ENCODE data around the gene TMEM131L. TPM values are rescaled to one million over a fixed set of nuclear protein-coding genes. Genes with fewer than 3 reads are reported as not detected.

Gene TMEM131L
- total RNA-seq, 3 donors from 2014 or later, result 18.7 to 22.0 (median 19.5) TPM

DNA sequence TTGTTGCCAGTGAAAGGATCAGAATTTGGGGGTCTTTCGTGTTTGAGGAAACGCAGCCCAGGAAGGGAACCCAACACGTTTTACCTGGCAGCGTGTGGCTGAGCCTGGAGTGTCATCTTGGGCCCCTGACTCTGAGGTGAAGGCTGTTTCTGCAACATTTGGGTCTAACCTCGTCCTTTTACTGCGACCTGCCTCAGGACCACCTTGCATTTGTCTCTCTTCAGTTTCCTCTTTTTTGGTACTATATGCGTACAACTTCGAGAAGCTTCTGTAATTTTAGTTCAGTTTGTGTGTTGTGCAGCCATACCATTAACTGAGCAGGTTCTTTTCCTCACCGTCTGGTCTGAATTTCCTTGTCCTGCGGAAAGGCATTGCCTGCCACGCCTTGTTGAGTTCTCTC is 61.5 kb downstream of the TMEM131L start:
- DNase-seq (ENCODE audit: low spot score in 2 of 2), result no peak
- Histone ChIP-seq H3K27ac (no peak overlapping the region), H3K36me3 (no peaks in the 10 kb centered on the region), H3K4me3 (no peak overlapping the region), H3K9me3 (no peaks in the 10 kb centered on the region), H3K4me1 (no peaks in the 10 kb centered on the region), H3K27me3 (no peaks in the 10 kb centered on the region)
- TF ChIP-seq, protein P1, sequence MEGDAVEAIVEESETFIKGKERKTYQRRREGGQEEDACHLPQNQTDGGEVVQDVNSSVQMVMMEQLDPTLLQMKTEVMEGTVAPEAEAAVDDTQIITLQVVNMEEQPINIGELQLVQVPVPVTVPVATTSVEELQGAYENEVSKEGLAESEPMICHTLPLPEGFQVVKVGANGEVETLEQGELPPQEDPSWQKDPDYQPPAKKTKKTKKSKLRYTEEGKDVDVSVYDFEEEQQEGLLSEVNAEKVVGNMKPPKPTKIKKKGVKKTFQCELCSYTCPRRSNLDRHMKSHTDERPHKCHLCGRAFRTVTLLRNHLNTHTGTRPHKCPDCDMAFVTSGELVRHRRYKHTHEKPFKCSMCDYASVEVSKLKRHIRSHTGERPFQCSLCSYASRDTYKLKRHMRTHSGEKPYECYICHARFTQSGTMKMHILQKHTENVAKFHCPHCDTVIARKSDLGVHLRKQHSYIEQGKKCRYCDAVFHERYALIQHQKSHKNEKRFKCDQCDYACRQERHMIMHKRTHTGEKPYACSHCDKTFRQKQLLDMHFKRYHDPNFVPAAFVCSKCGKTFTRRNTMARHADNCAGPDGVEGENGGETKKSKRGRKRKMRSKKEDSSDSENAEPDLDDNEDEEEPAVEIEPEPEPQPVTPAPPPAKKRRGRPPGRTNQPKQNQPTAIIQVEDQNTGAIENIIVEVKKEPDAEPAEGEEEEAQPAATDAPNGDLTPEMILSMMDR (IDR thresholded peaks at IDR 0.05), result no peak
- TF ChIP-seq POLR2AphosphoS5 (IDR thresholded peaks at IDR 0.05), result no peak
- no peak for TF ChIP-seq POLR2A (IDR thresholded peaks at IDR 0.05)
- intact Hi-C loops (cut with DNase I; ENCODE audit: low total_unique reads), result no loop called here

DNA sequence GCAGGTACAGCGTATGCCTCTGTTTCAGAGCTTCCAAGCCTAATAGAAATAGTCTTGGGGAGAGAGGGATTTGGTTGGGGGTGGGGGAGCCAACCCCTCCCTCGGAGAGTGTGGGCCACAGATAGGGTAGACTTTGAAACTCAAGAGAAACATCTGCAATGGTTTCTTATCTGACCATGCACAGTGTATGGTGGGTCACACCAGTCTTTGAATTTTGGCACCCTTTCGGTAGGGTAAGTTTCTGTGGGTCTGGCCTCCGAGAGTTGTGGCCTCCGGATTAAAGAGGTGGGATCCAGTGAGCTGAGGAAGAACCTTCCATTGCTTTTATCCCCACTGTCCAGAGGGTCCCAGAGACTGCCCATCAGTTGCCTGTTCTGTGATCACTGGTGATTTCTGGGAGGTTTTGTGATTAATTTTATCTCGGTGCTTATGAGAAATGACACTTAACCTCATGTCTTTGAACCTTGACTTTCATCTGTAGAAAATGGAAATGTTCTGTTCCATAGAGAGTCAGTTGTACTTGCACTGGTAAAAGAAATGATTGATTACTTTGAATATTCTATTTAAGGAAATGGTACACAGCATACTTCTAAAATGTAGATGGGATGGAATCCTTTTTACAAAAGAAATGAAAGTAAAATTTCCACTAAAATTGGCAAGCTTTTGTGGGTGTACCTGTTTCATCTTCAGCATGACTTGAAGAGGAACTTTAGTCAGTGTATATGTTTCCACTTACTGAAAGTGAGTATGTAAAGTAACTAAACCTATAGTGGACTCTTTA is 62.7 kb downstream of the TMEM131L start:
- Histone ChIP-seq H3K4me3 (no peak overlapping the region), H3K27me3 (no peaks in the 10 kb centered on the region), H3K36me3 (no peaks in the 10 kb centered on the region), H3K4me1 (no peaks in the 10 kb centered on the region), H3K9me3 (no peaks in the 10 kb centered on the region), H3K27ac (no peak overlapping the region)
- no peak for TF ChIP-seq POLR2AphosphoS5 (IDR thresholded peaks at IDR 0.05)
- TF ChIP-seq, protein P1 (IDR thresholded peaks at IDR 0.05), result no peak
- DNase-seq (ENCODE audit: low spot score in 2 of 2), result no peak
- intact Hi-C loops (cut with DNase I; ENCODE audit: low total_unique reads), result no loop called here

DNA sequence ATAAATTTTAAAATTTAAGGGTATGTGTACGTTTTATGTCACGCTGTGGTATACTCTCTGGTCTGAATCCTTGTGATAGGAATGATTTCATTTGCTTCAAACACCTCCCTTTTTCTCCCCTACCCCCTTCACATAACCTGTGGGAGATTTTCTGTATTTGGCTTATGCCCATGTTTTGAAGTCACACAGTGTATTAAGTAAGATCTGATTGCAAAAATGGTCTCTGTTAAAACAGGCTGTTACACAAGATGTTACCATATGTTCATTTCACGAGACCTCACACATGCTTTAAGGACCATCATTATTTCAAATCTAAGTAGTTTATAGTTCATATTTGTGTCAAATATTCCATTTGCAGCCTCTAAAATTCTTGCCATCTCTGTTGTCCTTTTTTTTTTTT is 63.5 kb downstream of the TMEM131L start:
- H3K27ac ChIP-seq, result no peak overlapping the region
- no peak for DNase-seq (ENCODE audit: low spot score in 2 of 2)
- H3K9me3 ChIP-seq, result no peaks in the 10 kb centered on the region
- no peaks in the 10 kb centered on the region for H3K36me3 ChIP-seq
- H3K4me1 ChIP-seq, result no peaks in the 10 kb centered on the region
- H3K4me3 ChIP-seq, result no peak overlapping the region
- TF ChIP-seq POLR2A (IDR thresholded peaks at IDR 0.05) (no peak), POLR2AphosphoS5 (IDR thresholded peaks at IDR 0.05) (no peak)
- TF ChIP-seq, protein P1 (IDR thresholded peaks at IDR 0.05), result no peak
- no peaks in the 10 kb centered on the region for H3K27me3 ChIP-seq
- intact Hi-C loops (cut with DNase I; ENCODE audit: low total_unique reads), result no loop called here

DNA sequence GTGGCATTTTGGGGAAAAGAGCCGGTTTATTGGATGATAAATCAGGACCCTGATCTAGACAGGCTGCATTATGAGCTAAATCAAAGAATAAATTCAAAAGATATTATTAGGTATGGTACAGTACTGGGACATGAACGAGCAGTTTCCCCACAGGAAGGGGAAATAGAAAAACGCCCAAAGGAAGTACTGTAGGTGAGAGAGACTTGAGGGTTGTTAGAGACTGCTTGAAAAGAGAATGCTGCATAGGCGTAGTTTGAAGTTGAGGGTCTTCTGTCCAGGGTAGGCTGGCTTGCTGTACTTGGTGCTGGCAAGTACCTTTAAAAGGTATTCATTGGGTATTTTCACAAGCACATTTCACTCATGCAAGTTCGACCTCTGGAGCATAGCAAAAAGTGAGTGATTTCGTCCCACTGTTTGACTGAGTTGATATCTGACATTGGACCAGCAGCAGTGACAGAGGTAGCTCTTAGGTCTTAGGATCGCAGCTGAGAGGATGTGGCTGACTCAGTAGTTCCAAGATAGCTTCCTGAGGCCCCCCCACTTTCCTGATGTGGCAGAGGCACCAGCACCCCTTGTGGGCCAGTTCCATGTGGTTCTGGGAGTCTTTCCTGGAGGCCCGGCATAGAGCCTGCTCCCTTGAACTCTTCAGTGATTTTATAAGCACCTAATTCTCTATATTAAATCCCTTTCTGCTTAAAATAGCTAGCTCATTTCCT is 64.3 kb downstream of the TMEM131L start:
- Histone ChIP-seq H3K4me1 (no peaks in the 10 kb centered on the region), H3K9me3 (no peaks in the 10 kb centered on the region), H3K27me3 (no peaks in the 10 kb centered on the region), H3K27ac (peak overlapping the region in 1 of 2 donors; percentile 27), H3K36me3 (no peaks in the 10 kb centered on the region), H3K4me3 (no peak overlapping the region)
- no peak for DNase-seq (ENCODE audit: low spot score in 2 of 2)
- TF ChIP-seq POLR2AphosphoS5 (IDR thresholded peaks at IDR 0.05), result no peak
- TF ChIP-seq, protein P1 (IDR thresholded peaks at IDR 0.05), result no peak
- no peak for TF ChIP-seq POLR2A (IDR thresholded peaks at IDR 0.05)
- intact Hi-C loops (cut with DNase I; ENCODE audit: low total_unique reads), result no loop called here

DNA sequence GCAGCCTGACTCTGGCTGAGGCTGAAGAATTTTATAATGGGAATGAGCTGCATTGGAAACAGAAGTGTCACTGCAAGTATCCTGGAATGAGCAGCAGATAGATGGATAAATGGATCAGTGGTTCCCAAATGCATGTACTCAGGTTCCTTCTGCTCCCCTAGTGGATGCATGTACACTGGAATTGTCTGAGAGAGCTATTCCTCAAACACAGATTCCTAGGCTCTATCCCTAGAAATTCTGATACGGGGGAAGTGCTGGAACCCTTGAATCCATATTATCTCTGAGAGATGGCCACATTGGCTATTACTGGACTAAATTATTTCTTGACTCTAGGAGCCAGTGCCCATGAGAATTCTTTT is 64.8 kb downstream of the TMEM131L start:
- intact Hi-C loops (cut with DNase I; ENCODE audit: low total_unique reads), result no loop called here
- Histone ChIP-seq H3K27me3 (no peaks in the 10 kb centered on the region), H3K27ac (no peak overlapping the region), H3K36me3 (no peaks in the 10 kb centered on the region), H3K9me3 (no peaks in the 10 kb centered on the region), H3K4me3 (no peak overlapping the region), H3K4me1 (no peaks in the 10 kb centered on the region)
- no peak for DNase-seq (ENCODE audit: low spot score in 2 of 2)
- TF ChIP-seq POLR2A (IDR thresholded peaks at IDR 0.05) (no peak), POLR2AphosphoS5 (IDR thresholded peaks at IDR 0.05) (no peak)
- TF ChIP-seq, protein P1 (IDR thresholded peaks at IDR 0.05), result no peak
